HG03103 (cell line): Measurements from ENCODE around the gene ARCN1.

Experiments used
- ATAC-seq: cut with Tn5 transposase; IDR thresholded peaks from one replicate; pipeline ENCODE4 v1.9.1; 2021; ENCODE audit warnings: low read depth; ENCODE audit not compliant: unreplicated experiment

ARCN1 gene

DNA sequence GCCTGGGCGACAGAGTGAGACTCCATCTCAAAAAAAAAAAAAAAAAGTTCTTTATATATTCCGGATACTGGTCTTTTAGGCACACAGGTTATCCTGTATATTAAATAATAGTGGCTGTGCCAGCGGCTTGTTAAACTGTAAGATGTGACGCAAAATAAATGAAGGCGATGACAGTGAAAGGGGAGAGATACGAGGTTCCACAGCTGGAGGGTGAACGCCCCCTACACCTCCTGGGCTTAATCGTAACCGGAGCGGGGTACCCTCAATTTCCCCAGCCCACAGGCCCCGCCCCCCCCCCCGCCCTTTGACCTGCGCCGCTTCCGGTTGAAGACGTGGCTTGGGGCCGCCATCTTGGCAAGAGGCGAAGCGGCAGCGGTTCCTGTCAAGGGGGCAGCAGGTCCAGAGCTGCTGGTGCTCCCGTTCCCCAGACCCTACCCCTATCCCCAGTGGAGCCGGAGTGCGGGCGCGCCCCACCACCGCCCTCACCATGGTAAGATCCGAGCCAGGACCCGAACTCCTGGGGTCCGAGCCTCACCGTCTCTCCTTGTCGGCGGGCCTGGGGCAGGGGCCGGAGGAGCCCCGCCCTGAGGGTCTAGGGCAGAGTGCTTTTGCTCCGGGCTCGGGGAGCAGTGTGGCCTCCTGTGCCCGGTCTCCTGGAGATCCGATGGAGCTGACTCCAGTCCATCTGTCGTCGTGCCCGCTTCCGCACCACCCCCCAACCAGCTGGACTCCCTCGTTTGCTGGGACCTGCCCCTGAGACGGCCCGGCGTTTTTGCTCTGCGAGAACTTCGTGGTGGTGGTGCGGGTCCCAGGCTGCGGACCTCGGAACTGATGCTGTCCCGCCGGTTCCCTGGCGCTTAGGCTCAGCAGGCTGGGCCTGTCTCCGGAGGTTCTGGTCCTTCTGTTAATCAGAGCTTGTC lies at the start of gene ARCN1:
TSS of gene ARCN1 (plus strand) at position 349 of the 920 bp plus-strand sequence. CDS start at position 488, 139 bp downstream.
- ATAC-seq, result peak; percentile 67

DNA sequence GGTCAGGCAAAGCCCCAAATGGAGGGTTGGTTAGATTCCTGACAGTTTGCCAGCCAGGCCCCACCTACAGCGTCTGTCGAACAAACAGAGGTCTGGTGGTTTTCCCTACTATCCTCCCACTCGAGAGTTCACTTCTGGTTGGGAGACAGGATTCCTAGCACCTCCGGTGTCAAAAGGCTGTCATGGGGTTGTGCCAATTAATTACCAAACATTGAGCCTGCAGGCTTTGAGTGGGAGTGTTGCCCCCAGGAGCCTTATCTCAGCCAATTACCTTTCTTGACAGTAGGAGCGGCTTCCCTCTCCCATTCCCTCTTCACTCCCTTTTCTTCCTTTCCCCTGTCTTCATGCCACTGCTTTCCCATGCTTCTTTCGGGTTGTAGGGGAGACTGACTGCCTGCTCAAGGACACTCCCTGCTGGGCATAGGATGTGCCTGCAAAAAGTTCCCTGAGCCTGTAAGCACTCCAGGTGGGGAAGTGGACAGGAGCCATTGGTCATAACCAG lies 49.6 kb upstream of the ARCN1 start:
- no peak for ATAC-seq

DNA sequence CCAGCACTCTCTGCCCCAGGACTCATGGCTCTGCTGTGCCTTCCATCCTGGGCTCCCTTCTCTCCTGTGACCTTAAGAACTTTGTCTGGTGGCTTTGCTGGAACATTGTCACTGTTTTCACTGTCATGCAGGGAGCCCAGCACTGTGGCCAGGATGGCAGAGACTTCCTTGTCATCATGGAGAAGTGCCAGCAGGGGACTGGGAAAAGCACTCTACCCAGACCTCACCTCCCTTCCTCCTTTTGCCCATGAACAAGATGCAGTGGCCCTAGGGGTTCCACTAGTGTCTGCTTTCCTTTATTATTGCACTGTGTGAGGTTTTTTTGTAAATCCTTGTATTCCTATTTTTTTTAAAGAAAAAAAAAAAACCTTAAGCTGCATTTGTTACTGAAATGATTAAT lies 47.9 kb upstream of the ARCN1 start:
- ATAC-seq, result no peak

DNA sequence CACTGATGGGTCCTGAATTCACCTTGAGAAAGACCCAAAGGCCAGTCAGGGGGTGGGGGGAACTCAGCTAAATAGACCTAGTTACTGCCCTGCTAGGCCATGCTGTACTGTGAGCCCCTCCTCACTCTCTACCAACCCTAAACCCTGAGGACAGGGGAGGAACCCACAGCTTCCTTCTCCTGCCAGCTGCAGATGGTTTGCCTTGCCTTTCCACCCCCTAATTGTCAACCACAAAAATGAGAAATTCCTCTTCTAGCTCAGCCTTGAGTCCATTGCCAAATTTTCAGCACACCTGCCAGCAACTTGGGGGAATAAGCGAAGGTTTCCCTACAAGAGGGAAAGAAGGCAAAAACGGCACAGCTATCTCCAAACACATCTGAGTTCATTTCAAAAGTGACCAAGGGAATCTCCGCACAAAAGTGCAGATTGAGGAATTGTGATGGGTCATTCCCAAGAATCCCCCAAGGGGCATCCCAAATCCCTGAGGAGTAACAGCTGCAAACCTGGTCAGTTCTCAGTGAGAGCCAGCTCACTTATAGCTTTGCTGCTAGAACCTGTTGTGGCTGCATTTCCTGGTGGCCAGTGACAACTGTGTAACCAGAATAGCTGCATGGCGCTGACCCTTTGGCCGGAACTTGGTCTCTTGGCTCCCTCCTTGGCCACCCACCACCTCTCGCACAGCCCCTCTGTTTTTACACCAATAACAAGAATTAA lies 47.3 kb upstream of the ARCN1 start:
- ATAC-seq, result no peak

DNA sequence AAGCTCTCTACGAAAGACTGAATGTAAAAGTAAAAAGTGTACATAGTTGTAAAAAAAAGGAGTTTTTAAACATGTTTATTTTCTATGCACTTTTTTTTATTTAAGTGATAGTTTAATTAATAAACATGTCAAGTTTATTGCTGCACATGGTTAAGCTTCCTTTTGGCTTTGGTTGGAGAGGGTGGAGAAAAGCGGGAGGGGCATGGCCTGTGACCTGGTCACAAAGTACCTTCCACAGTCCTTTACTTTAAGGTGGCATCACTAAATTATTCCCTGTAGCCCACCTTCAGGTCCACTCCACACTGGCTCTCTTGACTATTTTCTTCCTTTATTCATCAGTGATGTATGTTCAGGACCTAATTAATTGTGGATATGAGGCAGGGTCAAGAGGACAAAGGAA lies 45.5 kb upstream of the ARCN1 start:
- no peak for ATAC-seq

DNA sequence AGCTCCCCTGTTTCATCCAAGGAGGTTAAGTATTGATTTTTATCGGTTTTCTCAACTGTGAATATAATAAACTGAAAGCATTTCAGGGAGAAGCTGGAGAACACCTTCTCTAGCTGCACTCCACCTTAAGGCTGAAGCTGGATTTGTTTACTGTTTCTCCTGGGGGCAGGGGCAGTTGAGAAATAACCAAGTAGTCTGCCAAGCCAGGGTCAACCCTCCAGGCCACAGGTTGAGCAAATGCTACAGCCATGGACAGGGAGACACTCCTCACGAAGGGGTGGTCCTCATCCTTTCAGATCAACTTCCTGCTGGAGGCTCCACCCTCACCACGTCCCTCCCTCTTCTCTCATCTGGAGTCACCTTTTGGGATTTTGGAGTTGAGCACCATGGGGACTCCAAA lies 45.1 kb upstream of the ARCN1 start, which contains the start of gene TTC36:
TSS of gene TTC36 (plus strand) at position 366 of the 400 bp plus-strand sequence. CDS start at position 387, 21 bp downstream.
- ATAC-seq, result no peak

DNA sequence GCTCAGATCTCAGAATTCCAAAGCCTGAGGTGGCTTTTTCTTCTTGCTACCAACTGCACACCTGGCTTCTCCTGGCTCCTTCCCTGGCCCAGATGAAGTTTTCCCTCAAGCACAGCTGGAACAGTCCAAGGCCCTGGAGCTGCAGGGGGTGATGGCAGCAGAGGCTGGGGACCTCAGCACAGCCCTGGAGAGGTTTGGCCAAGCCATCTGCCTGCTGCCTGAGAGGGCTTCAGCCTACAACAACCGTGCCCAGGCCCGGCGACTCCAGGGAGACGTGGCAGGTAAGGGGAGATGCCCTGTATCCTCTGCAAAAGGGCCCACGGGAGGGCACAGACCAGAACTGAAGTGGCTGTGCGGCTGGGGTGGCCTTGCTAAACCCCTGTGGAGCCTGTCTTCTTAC lies 43.7 kb upstream of the ARCN1 start:
- no peak for ATAC-seq

DNA sequence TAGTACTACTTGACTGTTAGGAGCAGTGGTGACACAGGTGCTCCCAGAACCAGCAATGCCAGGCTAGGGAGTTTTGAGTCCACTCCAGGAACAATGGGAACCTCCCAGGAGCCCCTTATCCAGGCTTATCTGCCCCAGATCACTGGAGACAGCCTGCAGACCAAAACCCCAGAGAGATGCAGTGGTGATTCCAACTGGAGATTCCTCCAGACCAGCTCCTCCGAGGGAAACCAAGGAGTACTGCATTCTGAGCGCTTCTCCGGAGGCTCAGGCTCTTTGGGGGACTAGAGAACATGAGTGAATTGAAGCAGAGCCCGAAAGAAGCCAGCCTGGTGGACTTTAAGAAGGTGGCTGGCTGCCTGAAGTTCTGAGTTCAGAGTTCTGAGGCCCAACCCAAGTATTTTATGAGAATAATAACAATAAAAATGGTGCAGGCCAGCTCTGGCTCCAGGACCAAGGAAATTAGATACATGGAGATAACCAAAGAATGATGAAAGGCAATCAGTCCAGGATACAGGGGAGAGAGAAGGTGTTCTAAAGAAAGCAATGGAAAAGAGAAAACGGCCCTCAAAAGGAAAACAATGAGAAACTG lies 42.5 kb upstream of the ARCN1 start:
- no peak for ATAC-seq

DNA sequence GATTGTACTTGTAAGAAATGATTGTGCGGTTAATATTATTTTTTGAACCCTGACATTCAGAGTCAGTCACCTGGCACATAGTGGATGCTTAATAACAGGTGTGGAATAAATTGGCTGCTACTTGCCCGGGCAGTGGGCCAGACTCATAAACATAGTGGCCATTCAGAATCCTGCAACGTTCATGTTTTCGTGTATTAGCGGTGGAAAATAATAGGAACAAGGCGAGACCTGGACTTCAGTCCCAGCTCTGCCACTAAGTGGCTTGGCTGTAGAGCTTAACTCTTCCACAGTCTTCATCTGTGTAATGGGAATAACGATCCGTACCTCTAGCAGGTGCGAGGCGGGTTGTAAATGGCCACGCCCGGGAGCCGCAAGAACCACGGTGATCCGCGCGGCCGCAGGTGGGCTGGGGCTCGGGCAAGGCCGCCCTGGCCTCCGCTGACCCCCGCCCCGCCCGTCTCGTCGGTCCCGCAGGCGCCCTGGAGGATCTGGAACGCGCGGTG lies 42.0 kb upstream of the ARCN1 start:
- no peak for ATAC-seq

DNA sequence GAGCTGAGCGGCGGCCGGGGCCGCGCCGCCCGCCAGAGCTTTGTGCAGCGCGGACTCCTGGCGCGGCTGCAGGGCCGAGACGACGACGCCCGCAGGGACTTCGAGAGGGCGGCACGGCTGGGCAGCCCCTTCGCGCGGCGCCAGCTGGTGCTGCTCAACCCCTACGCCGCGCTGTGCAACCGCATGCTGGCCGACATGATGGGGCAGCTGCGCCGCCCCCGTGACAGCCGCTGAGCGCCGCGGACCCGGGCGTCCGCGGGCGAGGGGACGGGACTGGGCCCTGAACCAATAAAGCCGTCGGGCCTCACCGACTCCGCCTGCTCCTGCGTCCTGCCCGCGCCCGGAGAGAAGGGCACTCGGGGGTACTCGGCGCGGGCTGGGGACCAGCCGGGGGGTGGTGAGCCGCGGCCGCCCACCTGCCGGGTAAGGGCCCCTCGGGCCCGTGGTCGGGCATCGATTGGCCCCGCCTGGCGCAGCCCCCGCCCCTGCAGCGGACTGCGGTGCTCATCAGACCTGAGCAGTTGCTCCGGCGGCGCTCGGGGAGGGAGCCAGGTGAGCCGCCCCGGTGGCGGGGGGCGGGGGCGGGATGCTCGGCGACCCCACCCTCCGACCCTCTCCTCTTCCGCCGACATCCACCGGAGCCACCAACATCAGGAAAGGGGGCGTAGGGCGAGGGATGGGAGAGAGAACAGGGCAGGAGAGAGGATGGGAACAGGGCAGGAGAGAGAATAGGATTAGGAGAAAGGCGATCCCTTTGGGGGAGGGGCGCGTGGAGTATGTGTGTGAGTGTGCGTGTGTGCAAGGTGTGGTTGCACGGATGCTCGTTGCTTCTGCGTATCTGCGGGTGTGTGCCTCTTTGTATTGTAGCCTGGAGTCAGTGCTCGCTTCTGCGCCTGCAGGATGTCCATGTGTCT lies 41.3 kb upstream of the ARCN1 start, which contains the start of gene TMEM25:
TSS of gene TMEM25 (plus strand) at position 510 of the 914 bp plus-strand sequence. CDS start 610 bp downstream, outside the sequence.
- ATAC-seq, result no peak

DNA sequence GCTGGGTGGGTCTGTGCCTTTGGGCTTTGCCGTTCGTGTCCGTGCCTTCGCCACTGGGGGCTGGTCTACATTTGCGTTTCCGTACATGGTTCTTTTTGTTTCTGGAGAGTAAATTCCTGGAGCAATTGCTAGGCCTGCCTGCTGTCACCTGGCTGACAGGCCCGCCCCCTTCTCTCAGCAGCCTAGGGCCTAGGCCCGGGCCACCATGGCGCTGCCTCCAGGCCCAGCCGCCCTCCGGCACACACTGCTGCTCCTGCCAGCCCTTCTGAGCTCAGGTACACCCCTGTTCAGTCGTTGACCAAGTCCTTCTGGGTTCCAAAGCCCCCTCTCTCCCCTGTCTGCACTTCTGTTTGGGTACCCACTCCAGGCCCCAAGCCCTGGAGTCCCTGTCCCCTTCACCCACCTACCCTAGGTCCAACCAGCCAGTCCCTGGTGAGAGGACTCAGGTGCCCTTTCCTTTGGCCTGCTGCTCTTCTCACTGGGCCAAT lies 40.6 kb upstream of the ARCN1 start:
- ATAC-seq, result no peak

DNA sequence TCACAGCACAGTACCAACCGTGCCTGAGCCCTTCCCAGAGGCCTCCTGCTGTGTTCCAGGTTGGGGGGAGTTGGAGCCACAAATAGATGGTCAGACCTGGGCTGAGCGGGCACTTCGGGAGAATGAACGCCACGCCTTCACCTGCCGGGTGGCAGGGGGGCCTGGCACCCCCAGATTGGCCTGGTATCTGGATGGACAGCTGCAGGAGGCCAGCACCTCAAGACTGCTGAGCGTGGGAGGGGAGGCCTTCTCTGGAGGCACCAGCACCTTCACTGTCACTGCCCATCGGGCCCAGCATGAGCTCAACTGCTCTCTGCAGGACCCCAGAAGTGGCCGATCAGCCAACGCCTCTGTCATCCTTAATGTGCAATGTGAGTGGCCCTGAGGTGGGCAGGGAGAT lies 40.1 kb upstream of the ARCN1 start:
- ATAC-seq, result no peak

DNA sequence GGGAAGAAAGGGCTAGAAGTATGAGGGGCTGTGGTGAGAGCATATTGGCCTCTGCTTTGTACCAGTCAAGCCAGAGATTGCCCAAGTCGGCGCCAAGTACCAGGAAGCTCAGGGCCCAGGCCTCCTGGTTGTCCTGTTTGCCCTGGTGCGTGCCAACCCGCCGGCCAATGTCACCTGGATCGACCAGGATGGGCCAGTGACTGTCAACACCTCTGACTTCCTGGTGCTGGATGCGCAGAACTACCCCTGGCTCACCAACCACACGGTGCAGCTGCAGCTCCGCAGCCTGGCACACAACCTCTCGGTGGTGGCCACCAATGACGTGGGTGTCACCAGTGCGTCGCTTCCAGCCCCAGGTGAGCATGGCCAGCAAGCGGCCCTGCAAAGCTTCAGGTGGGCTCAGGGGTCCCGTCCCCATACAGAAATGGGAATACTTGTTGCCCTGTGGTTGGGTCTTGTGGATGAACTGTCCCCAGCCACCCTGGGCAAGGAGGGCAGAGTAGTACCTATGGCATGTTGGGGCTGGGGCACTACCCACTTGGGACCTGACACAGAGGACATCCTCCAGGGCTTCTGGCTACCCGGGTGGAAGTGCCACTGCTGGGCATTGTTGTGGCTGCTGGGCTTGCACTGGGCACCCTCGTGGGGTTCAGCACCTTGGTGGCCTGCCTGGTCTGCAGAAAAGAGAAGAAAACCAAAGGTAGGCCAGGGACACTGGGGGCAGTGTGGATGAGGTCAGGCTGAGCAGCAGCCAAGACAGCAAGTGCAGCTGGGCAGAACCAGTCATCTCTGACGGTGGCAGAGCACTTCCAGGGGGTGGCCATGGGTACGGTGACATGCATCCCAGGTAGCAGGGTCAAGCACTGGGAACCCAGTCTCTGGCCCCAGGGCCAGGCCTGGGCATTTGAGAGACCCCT lies 39.1 kb upstream of the ARCN1 start:
- no peak for ATAC-seq

DNA sequence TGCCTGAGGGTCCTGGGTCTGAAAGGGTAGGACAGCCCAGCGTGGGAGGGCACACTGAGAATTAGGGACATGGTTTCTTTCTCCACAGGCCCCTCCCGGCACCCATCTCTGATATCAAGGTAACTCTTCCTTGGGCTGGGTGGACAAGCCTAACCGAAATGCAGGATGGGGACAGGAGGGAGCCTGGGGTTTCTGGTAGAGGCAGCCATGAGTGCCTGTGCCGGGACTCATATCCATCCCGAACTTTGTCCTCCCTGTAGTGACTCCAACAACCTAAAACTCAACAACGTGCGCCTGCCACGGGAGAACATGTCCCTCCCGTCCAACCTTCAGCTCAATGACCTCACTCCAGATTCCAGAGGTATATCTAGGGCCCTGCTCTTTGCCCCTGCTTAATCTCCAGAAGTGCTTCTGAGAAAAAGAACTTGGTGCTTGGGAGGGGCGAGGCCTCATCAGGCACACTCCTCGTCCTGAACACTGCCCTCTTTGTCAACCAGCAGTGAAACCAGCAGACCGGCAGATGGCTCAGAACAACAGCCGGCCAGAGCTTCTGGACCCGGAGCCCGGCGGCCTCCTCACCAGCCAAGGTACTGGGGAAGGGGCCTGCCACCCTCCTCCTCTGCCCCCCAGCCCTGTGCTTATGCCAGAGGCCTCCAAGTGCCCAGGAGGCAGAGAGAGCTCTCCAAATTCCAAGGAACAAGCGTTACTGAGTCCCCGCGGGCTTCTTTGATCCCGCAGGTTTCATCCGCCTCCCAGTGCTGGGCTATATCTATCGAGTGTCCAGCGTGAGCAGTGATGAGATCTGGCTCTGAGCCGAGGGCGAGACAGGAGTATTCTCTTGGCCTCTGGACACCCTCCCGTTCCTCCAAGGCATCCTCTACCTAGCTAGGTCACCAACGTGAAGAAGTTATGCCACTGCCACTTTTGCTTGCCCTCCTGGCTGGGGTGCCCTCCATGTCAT lies 38.2 kb upstream of the ARCN1 start:
- ATAC-seq, result no peak

DNA sequence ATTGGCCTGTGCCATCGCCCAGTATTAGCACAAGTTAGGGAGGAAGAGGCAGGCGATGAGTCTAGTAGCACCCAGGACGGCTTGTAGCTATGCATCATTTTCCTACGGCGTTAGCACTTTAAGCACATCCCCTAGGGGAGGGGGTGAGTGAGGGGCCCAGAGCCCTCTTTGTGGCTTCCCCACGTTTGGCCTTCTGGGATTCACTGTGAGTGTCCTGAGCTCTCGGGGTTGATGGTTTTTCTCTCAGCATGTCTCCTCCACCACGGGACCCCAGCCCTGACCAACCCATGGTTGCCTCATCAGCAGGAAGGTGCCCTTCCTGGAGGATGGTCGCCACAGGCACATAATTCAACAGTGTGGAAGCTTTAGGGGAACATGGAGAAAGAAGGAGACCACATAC lies 36.9 kb upstream of the ARCN1 start:
- ATAC-seq, result no peak

DNA sequence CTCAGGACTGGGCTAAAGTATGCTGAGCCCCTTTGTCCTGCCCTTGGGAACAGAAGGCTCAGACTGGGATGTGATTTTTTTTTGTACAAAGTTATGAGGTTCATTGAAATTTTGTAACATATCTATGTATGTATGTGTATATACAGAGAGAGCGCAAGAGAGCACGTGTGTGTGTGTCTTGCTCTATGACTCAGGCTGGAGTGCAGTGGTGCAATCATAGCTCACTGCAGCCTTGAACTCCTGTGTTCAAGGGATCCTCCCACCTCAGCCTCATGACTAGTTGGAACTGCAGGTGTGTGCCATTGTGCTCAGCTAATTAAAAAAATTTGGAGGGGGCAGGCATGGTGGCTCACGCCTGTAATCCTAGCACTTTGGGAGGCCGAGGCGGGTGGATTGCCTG lies 35.5 kb upstream of the ARCN1 start:
- ATAC-seq, result no peak

DNA sequence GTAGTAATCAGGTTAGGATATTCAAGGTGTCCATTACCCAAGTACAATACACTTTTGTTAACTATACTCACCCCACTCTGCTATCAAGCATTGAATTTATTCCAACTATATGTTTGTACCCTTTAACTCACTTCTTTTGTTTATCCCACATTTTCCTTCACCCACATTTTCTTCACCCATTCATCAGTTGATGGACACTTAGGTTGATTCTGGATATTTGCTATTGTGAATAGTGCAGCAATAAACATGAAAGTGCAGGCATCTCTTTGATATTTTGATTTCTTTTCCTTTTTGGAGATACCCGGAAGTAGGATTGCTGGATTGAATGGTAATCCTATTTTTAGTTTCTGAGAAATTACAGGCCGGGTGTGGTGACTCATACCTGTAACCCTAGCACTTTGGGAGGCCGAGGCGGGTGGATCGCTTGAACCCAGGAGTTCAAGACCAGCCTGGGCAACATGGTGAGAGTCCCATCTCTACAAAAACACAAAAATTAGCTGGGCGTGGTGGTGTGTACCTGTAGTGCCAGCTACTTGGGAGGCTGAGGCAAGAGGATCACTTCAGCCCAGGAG lies 34.7 kb upstream of the ARCN1 start:
- no peak for ATAC-seq
